Stimulated activated CD4-positive, alpha-beta T cell treated with anti-CD3 and anti-CD28 coated beads, Interleukin-4, amount 100 ng/mL, for 4 hours (primary cell): ENCODE data around the gene SLC13A3.

Experiments used
- DNase-seq, 2 experiments: peaks; one replicate each; pipeline ENCODE4 v3.0.0-alpha.2; 2020

SLC13A3 gene

GRCh38 chr20:46519471-46520068 is 131.7 kb downstream of the SLC13A3 start:
- no peak for DNase-seq

- peak in 1 of 2 experiments; percentile 43 for DNase-seq
These were observed 138.1 kb downstream of the SLC13A3 start, which contains the start of gene ZNF334 for GRCh38 chr20:46512943-46513844. Gene ZNF334 (minus strand): TSS chr20:46513559. CDS start chr20:46512102, 1,457 bp downstream.

- DNase-seq: no peak
These were observed 141.7 kb downstream of the SLC13A3 start for GRCh38 chr20:46509523-46509922.
